Lower leg skin (tissue), 4 donors: Measurements from ENCODE around the gene WHRN. TPM values are rescaled to one million over a fixed set of nuclear protein-coding genes. Genes with fewer than 3 reads are reported as not detected.

Source experiments
- DNase-seq, 2 donors: peaks; one replicate each; pipeline ENCODE4 v3.0.0-alpha.2; 2019; ENCODE audit warnings: low spot score in 2 of 2
- H3K4me3 ChIP-seq: fragments of 200-600 bp; sonication (generic); 2 replicates; pipeline ENCODE4 v1.5.1; 2017; ENCODE audit warnings: mild to moderate bottlenecking, low read depth; ENCODE audit not compliant: poor library complexity, severe bottlenecking
- CTCF ChIP-seq, 3 donors: fragments of 450-650 bp; IDR thresholded peaks; one replicate each; pipeline ENCODE4 v1.5.1; 2016; ENCODE audit warnings: antibody characterized with exemption in 3 of 3, mild to moderate bottlenecking in 3 of 3, moderate library complexity in 2 of 3
- POLR2A ChIP-seq, 2 donors: fragments of 450-650 bp; IDR thresholded peaks; one replicate each; pipeline ENCODE4 v1.6.1; 2016 to 2017; ENCODE audit warnings: antibody characterized with exemption in 2 of 2, mild to moderate bottlenecking in 1 of 2, moderate library complexity in 1 of 2
- WGBS, 2 donors: methylation state at CpG; one replicate each; pipeline ENCODE4 v1.1.5; 2018; 5-methylcytosine and 5-hydroxymethylcytosine counted together
- intact Hi-C: fragments of 100-400 bp; cut with DNase I; formaldehyde crosslinking; loops from one replicate; pipeline ENCODE4 v1.15.0; 2023; ENCODE audit warnings: low total_unique reads
- total RNA-seq, 4 donors: library from RNA; depleted of rRNA; stranded (reverse); fragments of >200 nt; gene quantifications; one replicate each; pipeline ENCODE4 v1.1.0, GENCODE V29; 2016

WHRN gene
- total RNA-seq, 4 donors from 2014 or later: 8.7 to 15.0 (median 10.5) TPM

GRCh38 chr9:114472765-114473446 is 32.4 kb downstream of the WHRN start:
- intact Hi-C loops: no loop called here
- DNase-seq: peak; percentile 23 to 66
- TF ChIP-seq POLR2A (IDR thresholded peaks at IDR 0.05) (no peak), CTCF (IDR thresholded peaks at IDR 0.05) (no peak)
- 51 to 54% methylated on average over 10 to 12 of the region's 12 CpGs for WGBS, 2 donors
- no peak overlapping the region for H3K4me3 ChIP-seq

GRCh38 chr9:114471157-114471556 is 34.1 kb downstream of the WHRN start:
- DNase-seq: peak in 1 of 2 donors; percentile 12
- WGBS, 2 donors: 86 to 91% methylated on average over 4 of the region's 4 CpGs
- intact Hi-C loops: no loop called here
- TF ChIP-seq POLR2A (IDR thresholded peaks at IDR 0.05) (no peak), CTCF (IDR thresholded peaks at IDR 0.05) (no peak)
- H3K4me3 ChIP-seq: no peak overlapping the region

DNA sequence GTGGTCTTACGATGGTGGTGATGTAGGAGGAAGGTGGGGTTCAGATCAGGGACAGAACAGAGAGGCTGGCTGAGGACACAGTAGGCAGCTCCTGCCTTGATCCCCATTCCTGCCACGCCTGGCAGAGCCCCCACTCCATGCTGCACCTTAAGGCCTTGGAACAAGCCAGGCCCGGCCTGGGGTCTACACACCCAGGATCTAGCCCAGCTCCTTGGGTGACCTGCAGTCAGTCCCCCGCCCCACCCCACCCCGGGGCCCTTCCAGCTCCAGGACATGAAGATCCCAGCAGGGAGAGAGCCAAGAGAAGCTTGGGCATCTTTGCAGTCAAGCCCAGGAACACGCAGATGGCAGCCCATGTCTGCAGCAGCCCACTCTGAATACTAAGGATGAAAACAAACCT is 34.7 kb downstream of the WHRN start:
- 94 to 100% methylated on average over 3 to 4 of the region's 6 CpGs for WGBS, 2 donors
- no peak overlapping the region for H3K4me3 ChIP-seq
- TF ChIP-seq POLR2A (IDR thresholded peaks at IDR 0.05) (no peak), CTCF (IDR thresholded peaks at IDR 0.05) (no peak)
- peak in 1 of 2 donors; percentile 80 for DNase-seq
- intact Hi-C loops: no loop called here

DNA sequence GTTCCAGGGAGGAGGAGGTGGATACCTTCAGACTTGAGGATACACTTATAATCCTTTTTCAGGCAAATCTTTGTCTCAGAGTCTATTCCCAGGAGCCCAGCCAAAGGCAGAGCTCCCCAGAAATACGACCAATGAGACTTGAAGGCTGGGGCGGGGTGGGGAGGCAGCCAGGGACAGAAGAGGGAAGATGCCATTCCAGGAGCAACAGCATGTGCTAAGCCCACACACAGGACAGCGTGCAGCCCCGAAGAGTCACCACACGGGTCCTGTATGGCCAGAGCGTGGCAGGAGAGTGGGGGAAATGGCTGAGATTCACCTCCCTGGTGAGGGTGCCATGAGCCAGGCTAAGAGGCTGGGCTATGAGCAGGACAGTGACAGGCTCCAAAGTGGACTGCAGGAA is 35.2 kb downstream of the WHRN start:
- intact Hi-C loops: no loop called here
- 93 to 95% methylated on average over 5 to 6 of the region's 6 CpGs for WGBS, 2 donors
- DNase-seq: peak in 1 of 2 donors; percentile 54
- no peak for TF ChIP-seq CTCF (IDR thresholded peaks at IDR 0.05)
- no peak for TF ChIP-seq POLR2A (IDR thresholded peaks at IDR 0.05)
- H3K4me3 ChIP-seq: no peak overlapping the region

- no peak for TF ChIP-seq CTCF (IDR thresholded peaks at IDR 0.05)
- TF ChIP-seq POLR2A (IDR thresholded peaks at IDR 0.05): no peak
- H3K4me3 ChIP-seq: no peak overlapping the region
- WGBS, 2 donors: 90 to 93% methylated on average over 11 to 15 of the region's 16 CpGs
- intact Hi-C loops: no loop called here
- peak in 1 of 2 donors; percentile 72 for DNase-seq
Measured at GRCh38 chr9:114469091-114469853, 36.0 kb downstream of the WHRN start.
